Activated B cell treated with CpG ODN at 0.5 μM for 24 hours (primary cell): ENCODE data around the gene LMNTD2. TPM values are rescaled to one million over a fixed set of nuclear protein-coding genes. Genes with fewer than 3 reads are reported as not detected.

Experiments
- ATAC-seq: fragments of 200-7000 bp; cut with Tn5 transposase; one replicate; pipeline ENCODE4 v1.10.0; 2021; ENCODE audit warnings: low read depth, mild to moderate bottlenecking, moderate library complexity
- CTCF ChIA-PET: fragments of 350-600 bp; sonication (Branson Sonifier 250); formaldehyde crosslinking; loops from one replicate; lab custom pipeline; 2021; ENCODE audit warnings: antibody characterized with exemption; lab: Charles Lee
- POLR2A ChIA-PET: fragments of 350-600 bp; sonication (Branson Sonifier 250); formaldehyde crosslinking; loops from one replicate; lab custom pipeline; 2021; ENCODE audit warnings: antibody characterized with exemption; lab: Charles Lee
- DNase-seq: peaks from one replicate; pipeline ENCODE4 v3.0.0; 2022
- H3K27ac Mint-ChIP-seq: one replicate; pipeline ENCODE4 v1.8.0; 2020; ENCODE audit warnings: mixed read lengths
- H3K27me3 Mint-ChIP-seq: one replicate; pipeline ENCODE4 v1.8.0; 2021; ENCODE audit warnings: mixed read lengths
- H3K36me3 Mint-ChIP-seq: one replicate; pipeline ENCODE4 v1.8.0; 2021; ENCODE audit warnings: low read depth, mixed read lengths
- H3K4me1 Mint-ChIP-seq: one replicate; pipeline ENCODE4 v1.8.0; 2021; ENCODE audit warnings: mixed read lengths
- H3K4me3 Mint-ChIP-seq: one replicate; pipeline ENCODE4 v1.8.0; 2020; ENCODE audit warnings: mild to moderate bottlenecking, mixed read lengths
- H3K9me3 Mint-ChIP-seq: one replicate; pipeline ENCODE4 v1.8.0; 2020; ENCODE audit warnings: mixed read lengths
- intact Hi-C: fragments of 100-400 bp; cut with micrococcal nuclease; formaldehyde crosslinking; loops from one replicate; pipeline ENCODE4 v1.15.1; 2024
- total RNA-seq: library from RNA; stranded (reverse); gene quantifications from 2 replicates; pipeline ENCODE4 v1.2.3, GENCODE V29; 2022
- TF ChIP-seq, protein P1 (sequence below): fragments of 200-600 bp; IDR thresholded peaks from one replicate; pipeline ENCODE4 v1.8.0; 2022; ENCODE audit warnings: antibody characterized with exemption, mild to moderate bottlenecking

The LMNTD2 gene
- total RNA-seq, 1 donor from 2014 or later: 8.6 TPM

- intact Hi-C loops: loop anchor here (1.0 to 10.0 kb wide), 14 partner anchors 18 to 378 kb away; partner anchors contain the start of genes BET1L, CHID1, DEAF1 and LMNTD2
- CTCF ChIA-PET: interaction anchor here (1.6 kb wide), 1 partner anchor 18 kb away, joined by 7 read pairs; no protein-coding TSS in a partner anchor
- POLR2A ChIA-PET: interaction anchor here (0.6 to 3.6 kb wide), 27 partner anchors 8 to 329 kb away, joined by 3 to 45 read pairs (median 5); partner anchors contain the start of genes ANO9, BET1L, DEAF1 and IRF7
These were observed 23.5 kb downstream of the LMNTD2 start, which contains the start of gene LRRC56 for GRCh38 chr11:536841-537621. TSS of gene LRRC56 (plus strand) at chr11:537527. CDS start at chr11:540685, 3,158 bp downstream.

DNA sequence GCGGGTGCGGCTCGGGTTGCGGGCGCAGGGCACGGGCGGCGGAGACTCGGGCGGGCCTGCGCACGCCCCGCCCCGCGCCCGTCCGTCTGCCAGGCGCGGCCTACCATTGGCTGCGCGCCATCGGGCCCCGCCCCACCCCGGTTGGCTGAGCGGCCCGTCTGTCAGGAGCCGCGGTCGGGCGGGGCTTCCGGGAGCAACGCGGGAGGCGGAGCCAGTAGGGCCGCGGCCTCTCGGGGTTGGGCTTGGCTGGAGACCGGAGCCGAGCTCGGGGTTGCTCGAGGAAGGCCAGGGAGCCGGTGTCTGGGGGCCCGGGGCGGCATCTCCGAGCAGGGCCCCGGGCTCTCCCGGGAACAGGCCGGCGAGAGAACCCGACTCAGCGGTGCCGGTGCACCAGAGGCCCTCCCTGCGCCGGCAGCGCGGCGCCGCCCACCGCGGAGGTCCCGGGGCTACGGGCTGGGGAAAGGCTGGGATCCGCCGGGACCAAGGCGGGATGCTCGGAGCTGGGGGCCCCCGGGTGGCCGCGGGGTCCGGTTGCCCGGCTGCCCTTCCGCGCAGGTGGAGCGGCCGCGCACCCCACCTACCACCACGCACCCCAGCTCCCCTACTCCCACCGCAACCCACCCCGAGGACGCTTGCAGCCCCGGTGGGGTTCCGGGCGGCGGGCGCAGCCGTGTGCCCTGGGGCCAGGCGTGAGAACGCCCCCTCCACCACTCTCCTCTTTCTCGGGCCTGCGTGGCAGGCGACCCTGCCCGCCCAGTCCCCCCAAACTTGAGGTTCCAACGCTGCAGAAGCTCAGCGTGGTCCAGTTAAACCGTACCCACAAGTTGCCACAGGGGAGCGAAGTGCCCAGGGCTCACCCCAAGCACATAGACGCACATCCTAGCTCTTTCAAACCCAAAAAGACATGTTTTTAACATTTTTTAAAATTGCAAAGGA lies 24.8 kb downstream of the LMNTD2 start, which contains the start of gene HRAS:
TSS of gene HRAS (minus strand) at position 58 of the 936 bp plus-strand sequence.
- no peaks in the 10 kb centered on the region for H3K27me3 Mint-ChIP-seq
- DNase-seq (peak; percentile 98), ATAC-seq (peak; percentile 78)
- H3K27ac Mint-ChIP-seq: peak within 1 kb of the TSS; percentile 96
- ChIA-PET CTCF (interaction anchor here (1.6 kb wide), 1 partner anchor 17 kb away, joined by 7 read pairs; no protein-coding TSS in a partner anchor), POLR2A (interaction anchor here (0.5 to 3.6 kb wide), 26 partner anchors 10 to 328 kb away, joined by 3 to 45 read pairs (median 6); partner anchors contain the start of genes BET1L, DEAF1, IRF7 and LMNTD2)
- peaks cover 26% of the 10 kb centered on the region for H3K4me1 Mint-ChIP-seq
- TF ChIP-seq, protein P1, sequence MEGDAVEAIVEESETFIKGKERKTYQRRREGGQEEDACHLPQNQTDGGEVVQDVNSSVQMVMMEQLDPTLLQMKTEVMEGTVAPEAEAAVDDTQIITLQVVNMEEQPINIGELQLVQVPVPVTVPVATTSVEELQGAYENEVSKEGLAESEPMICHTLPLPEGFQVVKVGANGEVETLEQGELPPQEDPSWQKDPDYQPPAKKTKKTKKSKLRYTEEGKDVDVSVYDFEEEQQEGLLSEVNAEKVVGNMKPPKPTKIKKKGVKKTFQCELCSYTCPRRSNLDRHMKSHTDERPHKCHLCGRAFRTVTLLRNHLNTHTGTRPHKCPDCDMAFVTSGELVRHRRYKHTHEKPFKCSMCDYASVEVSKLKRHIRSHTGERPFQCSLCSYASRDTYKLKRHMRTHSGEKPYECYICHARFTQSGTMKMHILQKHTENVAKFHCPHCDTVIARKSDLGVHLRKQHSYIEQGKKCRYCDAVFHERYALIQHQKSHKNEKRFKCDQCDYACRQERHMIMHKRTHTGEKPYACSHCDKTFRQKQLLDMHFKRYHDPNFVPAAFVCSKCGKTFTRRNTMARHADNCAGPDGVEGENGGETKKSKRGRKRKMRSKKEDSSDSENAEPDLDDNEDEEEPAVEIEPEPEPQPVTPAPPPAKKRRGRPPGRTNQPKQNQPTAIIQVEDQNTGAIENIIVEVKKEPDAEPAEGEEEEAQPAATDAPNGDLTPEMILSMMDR: no peak
- H3K9me3 Mint-ChIP-seq: no peaks in the 10 kb centered on the region
- H3K36me3 Mint-ChIP-seq: peaks cover 21% of the 10 kb centered on the region
- intact Hi-C loops: loop anchor here (1.0 to 10.0 kb wide), 7 partner anchors 33 to 379 kb away; partner anchors contain the start of genes CHID1, PIDD1 and PTDSS2
- peak within 1 kb of the TSS; percentile 90 for H3K4me3 Mint-ChIP-seq

More at GRCh38 chr11:536841-537621, 23.5 kb downstream of the LMNTD2 start, which contains the start of gene LRRC56:
- Mint-ChIP-seq H3K4me1 (peaks cover 26% of the 10 kb centered on the region), H3K4me3 (peak within 1 kb of the TSS; percentile 90), H3K9me3 (no peaks in the 10 kb centered on the region), H3K27me3 (no peaks in the 10 kb centered on the region), H3K27ac (peak within 1 kb of the TSS; percentile 96), H3K36me3 (peaks cover 14% of the 10 kb centered on the region)
- DNase-seq (peak; percentile 100), ATAC-seq (peak; percentile 56)
- TF ChIP-seq, protein P1: no peak

- intact Hi-C loops: loop anchor here (1.0 to 10.0 kb wide), 3 partner anchors 85 to 380 kb away; partner anchors contain the start of genes CHID1 and PTDSS2
These were observed 25.4 kb downstream of the LMNTD2 start for GRCh38 chr11:535210-535518.

More at GRCh38 chr11:535210-535518, 25.4 kb downstream of the LMNTD2 start:
- ChIA-PET POLR2A (interaction anchor here (0.7 to 3.6 kb wide), 12 partner anchors 16 to 327 kb away, joined by 3 to 45 read pairs (median 20); partner anchors contain the start of genes BET1L, IRF7, PHRF1 and PSMD13), CTCF (interaction anchor here (1.6 kb wide), 1 partner anchor 17 kb away, joined by 7 read pairs; no protein-coding TSS in a partner anchor)
- no peaks in the 10 kb centered on the region for H3K9me3 Mint-ChIP-seq
- peaks cover 22% of the 10 kb centered on the region for H3K36me3 Mint-ChIP-seq
- H3K27ac Mint-ChIP-seq: no peak overlapping the region
- no peak for DNase-seq
- H3K4me1 Mint-ChIP-seq: peaks cover 26% of the 10 kb centered on the region
- no peaks in the 10 kb centered on the region for H3K27me3 Mint-ChIP-seq
- no peak overlapping the region for H3K4me3 Mint-ChIP-seq
- peak; percentile 4 for ATAC-seq
- TF ChIP-seq, protein P1: no peak
